Neural cell (in vitro differentiated cells): ENCODE results near the gene ERICH4.

ENCODE experiments used
- EP300 ChIP-seq: fragments of 450-650 bp; conservative IDR thresholded peaks from 2 replicates; pipeline ENCODE4 v1.6.1; 2014; ENCODE audit warnings: antibody characterized with exemption, mild to moderate bottlenecking, moderate library complexity; ENCODE audit not compliant: poor library complexity, severe bottlenecking
- EZH2 ChIP-seq: fragments of 200-600, 300-800 bp; shearing (Covaris generic), sonication (generic); IDR thresholded peaks from 2 replicates; pipeline ENCODE4 v1.6.1; 2014; ENCODE audit warnings: antibody characterized with exemption, low read length, borderline replicate concordance, mild to moderate bottlenecking; ENCODE audit not compliant: insufficient read depth, poor library complexity, severe bottlenecking
- MXI1 ChIP-seq: fragments of 450-650 bp; conservative IDR thresholded peaks from 2 replicates; pipeline ENCODE4 v1.6.1; 2014; ENCODE audit warnings: antibody characterized with exemption, mild to moderate bottlenecking; ENCODE audit not compliant: poor library complexity, severe bottlenecking
- POLR2AphosphoS5 ChIP-seq: IDR thresholded peaks from 2 replicates; pipeline ENCODE4 v1.6.1; 2012
- SMC3 ChIP-seq: fragments of 450-650 bp; conservative IDR thresholded peaks from 2 replicates; pipeline ENCODE4 v1.6.1; 2014; ENCODE audit warnings: antibody characterized with exemption, mild to moderate bottlenecking, moderate library complexity; ENCODE audit not compliant: poor library complexity
- TAF1 ChIP-seq: IDR thresholded peaks from 2 replicates; pipeline ENCODE4 v1.6.1; 2012; ENCODE audit warnings: low read depth
- TF ChIP-seq, protein P1 (sequence below): fragments of 450-650 bp; IDR thresholded peaks from 2 replicates; pipeline ENCODE4 v1.5.1; 2014; ENCODE audit warnings: antibody characterized with exemption, mild to moderate bottlenecking, moderate library complexity; ENCODE audit not compliant: poor library complexity, severe bottlenecking
- TF ChIP-seq, protein P2 (sequence below): IDR thresholded peaks from 2 replicates; pipeline ENCODE4 v1.6.1; 2012; ENCODE audit warnings: borderline replicate concordance

DNA sequence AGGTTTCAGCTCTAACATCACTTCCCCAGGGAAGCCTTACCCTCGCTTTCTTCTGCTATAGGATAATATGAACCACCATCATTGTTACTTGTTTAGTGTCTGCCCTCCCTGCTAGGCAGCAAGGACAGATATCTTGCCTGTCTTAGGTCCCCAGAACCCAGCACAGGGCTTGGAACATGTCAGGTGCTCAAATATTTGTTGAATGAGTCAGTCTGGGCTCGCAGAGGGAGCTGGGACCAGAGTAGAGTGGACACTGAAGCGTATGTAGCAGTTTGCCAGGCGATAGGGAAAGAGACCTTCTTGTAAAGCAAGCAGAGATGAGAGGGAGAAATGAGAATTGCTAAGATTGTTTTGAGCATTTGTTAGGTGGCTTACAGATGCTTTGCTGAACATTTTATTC is 33.7 kb upstream of the ERICH4 start:
- TF ChIP-seq, protein P1, sequence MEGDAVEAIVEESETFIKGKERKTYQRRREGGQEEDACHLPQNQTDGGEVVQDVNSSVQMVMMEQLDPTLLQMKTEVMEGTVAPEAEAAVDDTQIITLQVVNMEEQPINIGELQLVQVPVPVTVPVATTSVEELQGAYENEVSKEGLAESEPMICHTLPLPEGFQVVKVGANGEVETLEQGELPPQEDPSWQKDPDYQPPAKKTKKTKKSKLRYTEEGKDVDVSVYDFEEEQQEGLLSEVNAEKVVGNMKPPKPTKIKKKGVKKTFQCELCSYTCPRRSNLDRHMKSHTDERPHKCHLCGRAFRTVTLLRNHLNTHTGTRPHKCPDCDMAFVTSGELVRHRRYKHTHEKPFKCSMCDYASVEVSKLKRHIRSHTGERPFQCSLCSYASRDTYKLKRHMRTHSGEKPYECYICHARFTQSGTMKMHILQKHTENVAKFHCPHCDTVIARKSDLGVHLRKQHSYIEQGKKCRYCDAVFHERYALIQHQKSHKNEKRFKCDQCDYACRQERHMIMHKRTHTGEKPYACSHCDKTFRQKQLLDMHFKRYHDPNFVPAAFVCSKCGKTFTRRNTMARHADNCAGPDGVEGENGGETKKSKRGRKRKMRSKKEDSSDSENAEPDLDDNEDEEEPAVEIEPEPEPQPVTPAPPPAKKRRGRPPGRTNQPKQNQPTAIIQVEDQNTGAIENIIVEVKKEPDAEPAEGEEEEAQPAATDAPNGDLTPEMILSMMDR, result no peak
- TF ChIP-seq EZH2 (no peak), POLR2AphosphoS5 (no peak), EP300 (no peak), SMC3 (no peak), TAF1 (no peak), MXI1 (no peak)
- TF ChIP-seq, protein P2, sequence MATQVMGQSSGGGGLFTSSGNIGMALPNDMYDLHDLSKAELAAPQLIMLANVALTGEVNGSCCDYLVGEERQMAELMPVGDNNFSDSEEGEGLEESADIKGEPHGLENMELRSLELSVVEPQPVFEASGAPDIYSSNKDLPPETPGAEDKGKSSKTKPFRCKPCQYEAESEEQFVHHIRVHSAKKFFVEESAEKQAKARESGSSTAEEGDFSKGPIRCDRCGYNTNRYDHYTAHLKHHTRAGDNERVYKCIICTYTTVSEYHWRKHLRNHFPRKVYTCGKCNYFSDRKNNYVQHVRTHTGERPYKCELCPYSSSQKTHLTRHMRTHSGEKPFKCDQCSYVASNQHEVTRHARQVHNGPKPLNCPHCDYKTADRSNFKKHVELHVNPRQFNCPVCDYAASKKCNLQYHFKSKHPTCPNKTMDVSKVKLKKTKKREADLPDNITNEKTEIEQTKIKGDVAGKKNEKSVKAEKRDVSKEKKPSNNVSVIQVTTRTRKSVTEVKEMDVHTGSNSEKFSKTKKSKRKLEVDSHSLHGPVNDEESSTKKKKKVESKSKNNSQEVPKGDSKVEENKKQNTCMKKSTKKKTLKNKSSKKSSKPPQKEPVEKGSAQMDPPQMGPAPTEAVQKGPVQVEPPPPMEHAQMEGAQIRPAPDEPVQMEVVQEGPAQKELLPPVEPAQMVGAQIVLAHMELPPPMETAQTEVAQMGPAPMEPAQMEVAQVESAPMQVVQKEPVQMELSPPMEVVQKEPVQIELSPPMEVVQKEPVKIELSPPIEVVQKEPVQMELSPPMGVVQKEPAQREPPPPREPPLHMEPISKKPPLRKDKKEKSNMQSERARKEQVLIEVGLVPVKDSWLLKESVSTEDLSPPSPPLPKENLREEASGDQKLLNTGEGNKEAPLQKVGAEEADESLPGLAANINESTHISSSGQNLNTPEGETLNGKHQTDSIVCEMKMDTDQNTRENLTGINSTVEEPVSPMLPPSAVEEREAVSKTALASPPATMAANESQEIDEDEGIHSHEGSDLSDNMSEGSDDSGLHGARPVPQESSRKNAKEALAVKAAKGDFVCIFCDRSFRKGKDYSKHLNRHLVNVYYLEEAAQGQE, result no peak
